GM10266 (cell line): ENCODE data around the gene LNX2.

Source experiments
- DNase-seq: peaks from one replicate; pipeline ENCODE4 v3.0.0; 2012; ENCODE audit errors: extremely low spot score
- CTCF ChIP-seq: IDR thresholded peaks from 2 replicates; pipeline ENCODE4 v1.5.1; 2012; ENCODE audit warnings: mild to moderate bottlenecking, low read depth; ENCODE audit not compliant: control insufficient read depth, insufficient read depth; ENCODE audit errors: missing control alignments

Gene LNX2

GRCh38 chr13:27599845-27600553 is 20.3 kb downstream of the LNX2 start:
- DNase-seq = no peak
- TF ChIP-seq CTCF = no peak

- no peak for DNase-seq
These were observed 21.2 kb downstream of the LNX2 start for GRCh38 chr13:27599096-27599495.

GRCh38 chr13:27595055-27595811 is 25.1 kb downstream of the LNX2 start:
- DNase-seq = no peak
- no peak for TF ChIP-seq CTCF

More at GRCh38 chr13:27599096-27599495, 21.2 kb downstream of the LNX2 start:
- no peak for TF ChIP-seq CTCF

GRCh38 chr13:27593267-27593666 is 27.1 kb downstream of the LNX2 start:
- no peak for DNase-seq

GRCh38 chr13:27592865-27593264 is 27.5 kb downstream of the LNX2 start:
- no peak for DNase-seq
- no peak for TF ChIP-seq CTCF

More at GRCh38 chr13:27593267-27593666, 27.1 kb downstream of the LNX2 start:
- TF ChIP-seq CTCF = no peak

- TF ChIP-seq CTCF = no peak
- no peak for DNase-seq
These were observed 31.9 kb downstream of the LNX2 start for GRCh38 chr13:27588405-27588804.
